Natural killer cell treated with Interleukin-12 subunit alpha and Interleukin-12 subunit beta and Interleukin-15 and Interleukin-18, amount 100 ng/mL, for 72 hours (primary cell): ENCODE measurements around the gene HES7. TPM values are rescaled to one million over a fixed set of nuclear protein-coding genes. Genes with fewer than 3 reads are reported as not detected.

Experiments
- ATAC-seq, 2 donors: fragments of 150-1000 bp; cut with Tn5 transposase in 1 of 2; sonication (Bioruptor Pico), chemical (Tn5 transposase) in 1 of 2; 2 replicates each; pipeline ENCODE4 v1.10.0; 2021
- DNase-seq: peaks from one replicate; pipeline ENCODE4 v3.0.0; 2022; ENCODE audit warnings: low spot score
- H3K27ac Mint-ChIP-seq, 2 donors: 1 replicate in 1 of 2; 2 replicates in 1 of 2; pipeline ENCODE4 v1.8.0; 2022; ENCODE audit warnings: mixed read lengths in 2 of 2, mild to moderate bottlenecking in 1 of 2, moderate library complexity in 1 of 2
- H3K27me3 Mint-ChIP-seq, 2 donors: 1 replicate in 1 of 2; 2 replicates in 1 of 2; pipeline ENCODE4 v1.8.0; 2022; ENCODE audit warnings: mixed read lengths in 2 of 2
- H3K36me3 Mint-ChIP-seq: one replicate; pipeline ENCODE4 v1.8.0; 2022; ENCODE audit warnings: mixed read lengths
- H3K4me1 Mint-ChIP-seq, 2 donors: 1 replicate in 1 of 2; 2 replicates in 1 of 2; pipeline ENCODE4 v1.8.0; 2022; ENCODE audit warnings: low read depth in 2 of 2, mixed read lengths in 2 of 2, mild to moderate bottlenecking in 1 of 2
- H3K4me3 Mint-ChIP-seq: one replicate; pipeline ENCODE4 v1.8.0; 2022; ENCODE audit warnings: mixed read lengths
- H3K9me3 Mint-ChIP-seq: 2 replicates; pipeline ENCODE4 v1.8.0; 2022; ENCODE audit warnings: mixed read lengths
- total RNA-seq, 2 donors: library from RNA; stranded (reverse); gene quantifications; one replicate each; pipeline ENCODE4 v1.2.3, GENCODE V29; 2022

Gene HES7
- total RNA-seq, 2 donors from 2014 or later, result not detected

GRCh38 chr17:8101721-8102120, 22.2 kb downstream of the HES7 start:
- no peak for DNase-seq
- Mint-ChIP-seq H3K27me3 (peaks cover 3 to 14% of the 10 kb centered on the region in 2 donors), H3K36me3 (no peaks in the 10 kb centered on the region), H3K4me3 (no peak overlapping the region), H3K4me1 (no peaks in the 10 kb centered on the region), H3K27ac (no peak overlapping the region), H3K9me3 (no peaks in the 10 kb centered on the region)
- ATAC-seq, result no peak

DNA sequence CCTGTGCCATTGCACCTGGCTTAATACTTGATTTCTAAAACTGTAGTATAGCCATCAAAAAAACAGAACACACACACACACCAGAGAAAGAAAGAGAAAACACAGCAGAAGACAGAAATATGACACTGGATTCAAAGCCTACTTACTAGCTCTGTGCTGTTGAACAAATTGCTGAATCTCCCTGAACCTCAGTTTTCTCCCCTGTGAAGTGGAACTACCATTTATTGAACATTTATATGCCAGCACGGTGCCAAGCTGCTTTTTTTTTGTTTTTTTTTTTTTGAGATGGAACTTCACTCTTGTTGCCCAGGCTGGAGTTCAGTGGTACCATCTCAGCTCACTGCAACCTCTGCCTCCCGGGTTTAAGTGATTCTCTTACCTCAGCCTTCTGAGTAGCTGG, 23.1 kb downstream of the HES7 start:
- Mint-ChIP-seq H3K9me3 (no peaks in the 10 kb centered on the region), H3K27me3 (peaks cover 0 to 10% of the 10 kb centered on the region in 2 donors), H3K27ac (no peak overlapping the region), H3K4me1 (no peaks in the 10 kb centered on the region), H3K36me3 (no peaks in the 10 kb centered on the region), H3K4me3 (no peak overlapping the region)
- ATAC-seq, result no peak
- no peak for DNase-seq

- H3K27me3 Mint-ChIP-seq, result peaks cover 0 to 12% of the 10 kb centered on the region in 2 donors
- no peak for ATAC-seq
Observed at GRCh38 chr17:8100111-8100510, 23.8 kb downstream of the HES7 start.

DNA sequence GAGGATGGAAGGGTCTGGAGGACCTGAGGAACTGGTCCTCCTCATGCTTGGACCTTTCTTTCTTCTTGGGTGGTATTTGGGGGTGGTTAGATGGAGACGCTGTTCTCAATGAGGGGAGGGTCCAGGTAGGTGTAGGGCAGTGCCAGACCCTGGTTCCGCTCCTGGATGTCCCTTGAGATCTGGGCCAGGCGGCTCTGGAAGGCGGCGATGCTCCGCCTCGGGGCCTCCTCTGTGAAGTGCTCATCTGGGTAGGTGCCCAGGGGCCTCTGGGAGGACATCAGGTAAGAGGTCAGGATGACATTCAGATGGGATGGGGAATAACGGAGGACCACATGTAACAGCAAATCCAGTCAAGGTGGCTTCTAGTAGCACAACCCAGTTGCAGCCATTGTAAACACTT, 27.4 kb downstream of the HES7 start:
- H3K27me3 Mint-ChIP-seq, result peaks cover 0 to 15% of the 10 kb centered on the region in 2 donors
- H3K9me3 Mint-ChIP-seq, result no peaks in the 10 kb centered on the region
- H3K36me3 Mint-ChIP-seq, result no peaks in the 10 kb centered on the region
- no peak for DNase-seq
- ATAC-seq, result no peak
- no peak overlapping the region for H3K27ac Mint-ChIP-seq
- H3K4me1 Mint-ChIP-seq, result peaks cover 4 to 6% of the 10 kb centered on the region in 2 donors
- no peak overlapping the region for H3K4me3 Mint-ChIP-seq

More at GRCh38 chr17:8100111-8100510, 23.8 kb downstream of the HES7 start:
- H3K4me1 Mint-ChIP-seq, result no peaks in the 10 kb centered on the region
- no peaks in the 10 kb centered on the region for H3K9me3 Mint-ChIP-seq
- H3K36me3 Mint-ChIP-seq, result no peaks in the 10 kb centered on the region
- no peak overlapping the region for H3K4me3 Mint-ChIP-seq
- DNase-seq, result no peak
- H3K27ac Mint-ChIP-seq, result no peak overlapping the region

GRCh38 chr17:8095361-8095760, 28.5 kb downstream of the HES7 start:
- no peak overlapping the region for H3K27ac Mint-ChIP-seq
- DNase-seq (no peak), ATAC-seq (no peak)
- H3K27me3 Mint-ChIP-seq, result peaks cover 6 to 18% of the 10 kb centered on the region in 2 donors
- H3K36me3 Mint-ChIP-seq, result no peaks in the 10 kb centered on the region
- no peak overlapping the region for H3K4me3 Mint-ChIP-seq
- no peaks in the 10 kb centered on the region for H3K9me3 Mint-ChIP-seq
- H3K4me1 Mint-ChIP-seq, result peaks cover 4 to 6% of the 10 kb centered on the region in 2 donors

- peaks cover 4 to 6% of the 10 kb centered on the region in 2 donors for H3K4me1 Mint-ChIP-seq
Observed at GRCh38 chr17:8091033-8091687, 32.7 kb downstream of the HES7 start.

GRCh38 chr17:8089728-8090127, 34.2 kb downstream of the HES7 start:
- H3K27ac Mint-ChIP-seq, result no peak overlapping the region
- no peaks in the 10 kb centered on the region for H3K9me3 Mint-ChIP-seq

More at GRCh38 chr17:8091033-8091687, 32.7 kb downstream of the HES7 start:
- ATAC-seq (peak in 1 of 2 donors; percentile 38), DNase-seq (no peak)
- Mint-ChIP-seq H3K9me3 (no peaks in the 10 kb centered on the region), H3K27ac (no peak overlapping the region), H3K4me3 (no peak overlapping the region), H3K36me3 (no peaks in the 10 kb centered on the region), H3K27me3 (peaks cover 29 to 33% of the 10 kb centered on the region in 2 donors)

GRCh38 chr17:8087952-8088230, 36.0 kb downstream of the HES7 start:
- DNase-seq (no peak), ATAC-seq (no peak)
- H3K27me3 Mint-ChIP-seq, result peaks cover 19 to 33% of the 10 kb centered on the region in 2 donors
- no peak overlapping the region for H3K4me3 Mint-ChIP-seq
- H3K27ac Mint-ChIP-seq, result no peak overlapping the region
- H3K4me1 Mint-ChIP-seq, result no peaks in the 10 kb centered on the region
- no peaks in the 10 kb centered on the region for H3K36me3 Mint-ChIP-seq
- H3K9me3 Mint-ChIP-seq, result no peaks in the 10 kb centered on the region

More at GRCh38 chr17:8089728-8090127, 34.2 kb downstream of the HES7 start:
- H3K36me3 Mint-ChIP-seq, result no peaks in the 10 kb centered on the region
- peaks cover 22 to 33% of the 10 kb centered on the region in 2 donors for H3K27me3 Mint-ChIP-seq
- H3K4me1 Mint-ChIP-seq, result peaks cover 4 to 6% of the 10 kb centered on the region in 2 donors
- ATAC-seq (no peak), DNase-seq (no peak)
- H3K4me3 Mint-ChIP-seq, result no peak overlapping the region

GRCh38 chr17:8087075-8087951, 36.6 kb downstream of the HES7 start, which contains the start of gene ALOX12B:
TSS of gene ALOX12B (minus strand) at chr17:8087716. CDS start at chr17:8087442, 274 bp downstream.
- Mint-ChIP-seq H3K4me3 (no peak within 1 kb of the TSS), H3K36me3 (no peaks in the 10 kb centered on the region), H3K4me1 (no peaks in the 10 kb centered on the region), H3K9me3 (no peaks in the 10 kb centered on the region), H3K27me3 (peaks cover 19 to 33% of the 10 kb centered on the region in 2 donors), H3K27ac (no peak within 1 kb of the TSS)
- DNase-seq, result no peak
- peak in 1 of 2 donors; percentile 5 for ATAC-seq

DNA sequence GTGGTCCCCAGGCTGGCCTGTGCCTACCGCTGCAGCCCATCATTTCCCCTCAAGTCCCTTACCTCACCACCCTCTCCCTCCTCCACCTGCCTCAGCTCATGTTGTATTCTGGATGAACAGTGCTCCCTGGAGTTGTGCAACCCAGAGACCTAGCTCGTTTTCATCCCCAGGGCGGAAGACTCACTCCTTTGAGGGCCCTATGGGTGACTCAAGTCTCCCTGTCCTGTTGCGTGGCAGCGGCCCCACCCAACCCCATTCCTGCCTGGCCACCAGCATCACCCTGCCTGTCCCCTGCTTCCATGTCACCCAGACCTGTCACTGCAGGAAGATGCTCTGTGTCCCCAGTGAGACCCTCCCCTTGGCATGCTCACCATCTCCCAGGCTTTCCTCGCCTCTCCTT, 39.7 kb downstream of the HES7 start:
- Mint-ChIP-seq H3K9me3 (no peaks in the 10 kb centered on the region), H3K27ac (no peak overlapping the region), H3K27me3 (peaks cover 12 to 17% of the 10 kb centered on the region in 2 donors), H3K4me3 (no peak overlapping the region), H3K4me1 (peaks cover 6 to 7% of the 10 kb centered on the region in 2 donors), H3K36me3 (no peaks in the 10 kb centered on the region)
- ATAC-seq (no peak), DNase-seq (no peak)

DNA sequence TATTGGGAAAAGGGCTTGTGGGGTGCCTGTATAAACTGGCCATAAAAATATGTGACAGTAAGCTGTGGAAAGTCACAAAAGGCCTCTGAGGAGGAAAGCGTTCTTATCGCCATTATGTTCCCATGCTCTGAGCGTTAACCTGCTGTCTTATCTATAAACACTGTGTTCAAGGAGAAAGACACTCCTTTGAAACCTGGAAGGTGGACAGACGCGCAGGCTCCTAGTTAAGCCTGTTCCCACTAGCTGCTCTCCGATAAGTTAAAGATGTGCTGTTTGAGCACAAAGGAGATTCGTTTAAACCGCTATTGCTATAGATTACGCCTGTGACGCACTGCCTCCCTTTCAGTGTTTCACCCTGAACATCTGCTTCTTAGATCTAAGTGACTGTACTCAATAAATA, 41.6 kb downstream of the HES7 start:
- Mint-ChIP-seq H3K4me1 (peaks cover 7 to 9% of the 10 kb centered on the region in 2 donors), H3K27me3 (peaks cover 5 to 10% of the 10 kb centered on the region in 2 donors), H3K9me3 (no peaks in the 10 kb centered on the region), H3K36me3 (no peaks in the 10 kb centered on the region), H3K27ac (no peak overlapping the region), H3K4me3 (no peak overlapping the region)
- ATAC-seq (no peak), DNase-seq (no peak)

GRCh38 chr17:8081876-8082275, 42.0 kb downstream of the HES7 start:
- Mint-ChIP-seq H3K27me3 (peaks cover 3 to 6% of the 10 kb centered on the region in 2 donors), H3K4me3 (no peak overlapping the region), H3K4me1 (peaks cover 7 to 9% of the 10 kb centered on the region in 2 donors), H3K27ac (no peak overlapping the region), H3K36me3 (no peaks in the 10 kb centered on the region), H3K9me3 (no peaks in the 10 kb centered on the region)
- ATAC-seq (no peak), DNase-seq (no peak)

DNA sequence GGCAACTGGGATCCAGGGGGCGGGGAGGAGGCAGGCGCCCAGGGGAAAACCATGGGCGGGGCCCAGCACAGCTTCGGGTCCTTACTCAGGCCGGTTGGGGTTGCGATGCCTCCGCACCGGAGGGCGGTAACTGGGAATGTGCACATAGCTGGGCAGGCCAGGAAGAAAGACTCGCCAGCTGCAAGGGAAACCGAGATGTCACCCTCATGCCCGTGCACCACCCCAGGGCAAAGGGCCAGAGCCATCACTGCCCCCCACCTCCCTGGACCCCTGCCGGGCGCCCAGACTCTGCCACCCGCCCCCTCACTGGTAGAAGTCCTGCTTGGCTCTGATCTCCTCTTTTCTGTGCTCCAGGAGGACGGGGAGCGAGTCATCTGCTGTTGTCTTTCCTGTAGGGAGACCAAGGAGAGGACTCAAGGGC, 43.1 kb downstream of the HES7 start:
- peaks cover 7 to 9% of the 10 kb centered on the region in 2 donors for H3K4me1 Mint-ChIP-seq
- ATAC-seq (no peak), DNase-seq (no peak)
- no peaks in the 10 kb centered on the region for H3K9me3 Mint-ChIP-seq
- no peak overlapping the region for H3K27ac Mint-ChIP-seq
- H3K4me3 Mint-ChIP-seq, result no peak overlapping the region
- H3K27me3 Mint-ChIP-seq, result peaks cover 0 to 3% of the 10 kb centered on the region in 2 donors
- no peaks in the 10 kb centered on the region for H3K36me3 Mint-ChIP-seq

DNA sequence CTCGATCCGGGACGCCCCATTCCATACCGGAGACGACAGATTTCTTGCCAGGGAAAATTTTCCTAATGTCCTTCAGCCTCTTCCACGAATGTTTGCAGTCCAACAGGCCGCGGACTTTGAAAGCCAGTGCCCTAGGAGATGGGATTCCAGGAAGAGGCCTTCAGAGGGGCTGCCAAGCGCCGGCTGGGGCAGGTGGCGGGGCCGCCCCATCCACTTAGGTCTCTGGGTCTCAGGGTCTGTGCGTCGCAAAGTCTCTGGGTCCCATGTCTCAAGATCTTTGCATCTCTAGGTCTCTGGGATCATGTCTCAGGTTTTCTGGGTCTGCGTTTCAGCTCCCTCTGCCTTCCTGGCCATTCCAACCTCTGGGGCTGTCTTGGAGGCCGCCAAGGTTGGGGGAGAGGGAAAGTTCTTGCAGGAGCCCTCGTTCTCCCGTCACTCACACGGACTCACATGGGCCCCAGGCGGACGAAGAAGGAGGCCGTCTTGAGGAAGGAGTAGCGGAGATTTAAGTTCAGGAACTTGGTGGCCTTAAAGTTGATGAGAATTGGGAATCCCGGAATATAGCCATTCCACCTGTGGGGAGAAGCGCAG, 43.6 kb downstream of the HES7 start:
- DNase-seq (no peak), ATAC-seq (no peak)
- Mint-ChIP-seq H3K9me3 (no peaks in the 10 kb centered on the region), H3K27ac (no peak overlapping the region), H3K36me3 (no peaks in the 10 kb centered on the region), H3K4me1 (peaks cover 7 to 9% of the 10 kb centered on the region in 2 donors), H3K4me3 (peak overlapping the region; percentile 85), H3K27me3 (peaks cover under 1 to 3% of the 10 kb centered on the region in 2 donors)
